SK-N-SH (cell line): ENCODE data around the gene ICA1. TPM values are rescaled to one million over a fixed set of nuclear protein-coding genes. Genes with fewer than 3 reads are reported as not detected.

ENCODE experiments used
- CTCF ChIA-PET: fragments of 300-600, 350-600 bp; formaldehyde crosslinking; extraction: SDS; loops from one replicate; lab custom pipeline; 2021; lab: Yijun Ruan, JAX
- POLR2A ChIA-PET: fragments of 350-600 bp; sonication (Branson Sonifier 250); formaldehyde crosslinking; extraction: SDS; loops from one replicate; lab custom pipeline; 2020; ENCODE audit warnings: antibody characterized with exemption, inconsistent platforms; lab: Yijun Ruan, JAX
- DNase-seq: peaks from one replicate; pipeline ENCODE4 v3.0.0; 2012
- H2AFZ ChIP-seq: fragments of 200-600 bp; sonication (generic); 2 replicates; pipeline ENCODE4 v1.8.1; 2016; ENCODE audit warnings: antibody characterized with exemption, mild to moderate bottlenecking, low read depth
- H3F3A ChIP-seq: fragments of 200-600 bp; sonication (generic); replicated peaks from 2 replicates; pipeline ENCODE3; 2016; ENCODE audit warnings: antibody characterized with exemption, mild to moderate bottlenecking; ENCODE audit not compliant: insufficient read depth
- H3K27ac ChIP-seq, 2 experiments: fragments of 200-500 bp in 1 of 2; fragments of 200-600 bp in 1 of 2; sonication (Bioruptor generic) in 1 of 2; sonication (generic), shearing (Covaris generic) in 1 of 2; 2 replicates each; pipeline versions ENCODE4 v1.5.1 to v1.6.1; 2014 to 2016; ENCODE audit warnings: low read depth in 2 of 2, inconsistent platforms in 1 of 2, low read length in 1 of 2, mild to moderate bottlenecking in 1 of 2, mixed read lengths in 1 of 2
- H3K27me3 ChIP-seq: fragments of 200-600 bp; sonication (generic), shearing (Covaris generic); 2 replicates; pipeline ENCODE4 v1.6.1; 2016; ENCODE audit warnings: mixed run types; ENCODE audit not compliant: insufficient read depth
- H3K36me3 ChIP-seq, 2 experiments: fragments of 200-500 bp in 1 of 2; fragments of 200-600 bp in 1 of 2; sonication (Bioruptor generic) in 1 of 2; sonication (generic) in 1 of 2; replicated peaks in 1 of 2; 2 replicates each; pipeline versions ENCODE3 to v1.5.1; 2014 to 2016; ENCODE audit warnings: low read length in 1 of 2, mild to moderate bottlenecking in 1 of 2; ENCODE audit not compliant: insufficient read depth in 2 of 2, control insufficient read depth in 1 of 2
- H3K4me1 ChIP-seq, 2 experiments: fragments of 200-500 bp in 1 of 2; fragments of 200-600 bp in 1 of 2; sonication (Bioruptor generic) in 1 of 2; sonication (generic), shearing (Covaris generic) in 1 of 2; 2 replicates each; pipeline versions ENCODE4 v1.5.1 to v1.6.1; 2014 to 2016; ENCODE audit warnings: low read depth in 1 of 2, low read length in 1 of 2, mixed run types in 1 of 2; ENCODE audit not compliant: insufficient read depth in 2 of 2, control insufficient read depth in 1 of 2
- H3K4me2 ChIP-seq: fragments of 200-600 bp; sonication (generic), shearing (Covaris generic); 2 replicates; pipeline ENCODE4 v1.6.1; 2017; ENCODE audit warnings: mixed run types
- H3K4me3 ChIP-seq, 2 experiments: fragments of 200-500 bp in 1 of 2; fragments of 200-600 bp in 1 of 2; sonication (Bioruptor generic) in 1 of 2; sonication (generic), shearing (Covaris generic) in 1 of 2; 2 replicates each; pipeline versions ENCODE4 v1.5.1 to v1.8.1; 2014 to 2016; ENCODE audit warnings: low read depth in 2 of 2, inconsistent platforms in 1 of 2, low read length in 1 of 2, mild to moderate bottlenecking in 1 of 2, mixed read lengths in 1 of 2, moderate library complexity in 1 of 2
- H3K79me2 ChIP-seq: fragments of 200-600 bp; sonication (generic); 2 replicates; pipeline ENCODE4 v1.8.1; 2017; ENCODE audit warnings: mild to moderate bottlenecking; ENCODE audit not compliant: insufficient read depth
- H3K9ac ChIP-seq: fragments of 200-600 bp; sonication (generic); 2 replicates; pipeline ENCODE4 v1.6.1; 2017; ENCODE audit warnings: mixed run types
- H3K9me2 ChIP-seq: fragments of 200-600 bp; sonication (generic); 2 replicates; pipeline ENCODE4 v1.6.1; 2017; ENCODE audit warnings: mixed run types
- H3K9me3 ChIP-seq: fragments of 200-600 bp; sonication (generic); 2 replicates; pipeline ENCODE4 v1.6.1; 2017; ENCODE audit warnings: mixed run types, mild to moderate bottlenecking, moderate library complexity
- H4K20me1 ChIP-seq: fragments of 200-600 bp; sonication (generic); 2 replicates; pipeline ENCODE4 v1.6.1; 2017; ENCODE audit warnings: mild to moderate bottlenecking, mixed run types; ENCODE audit not compliant: insufficient read depth
- ELF1 ChIP-seq: IDR thresholded peaks from 2 replicates; pipeline ENCODE4 v1.4.0; 2012
- GABPA ChIP-seq: IDR thresholded peaks from 2 replicates; pipeline ENCODE4 v1.4.0; 2012; ENCODE audit warnings: low read depth, mild to moderate bottlenecking
- MAX ChIP-seq: IDR thresholded peaks from 2 replicates; pipeline ENCODE4 v1.4.0; 2012; ENCODE audit warnings: low read depth
- MEF2A ChIP-seq: IDR thresholded peaks from 2 replicates; pipeline ENCODE4 v1.4.0; 2012; ENCODE audit warnings: low read depth, borderline replicate concordance
- NFIC ChIP-seq: IDR thresholded peaks from 2 replicates; pipeline ENCODE4 v1.4.0; 2012; ENCODE audit warnings: borderline replicate concordance
- NRF1 ChIP-seq: IDR thresholded peaks from 2 replicates; pipeline ENCODE4 v1.6.1; 2012; ENCODE audit warnings: low read depth, mild to moderate bottlenecking, low read length
- POLR2AphosphoS5 ChIP-seq: IDR thresholded peaks from 2 replicates; pipeline ENCODE4 v1.6.1; 2012; ENCODE audit warnings: low read depth, low read length
- RAD21 ChIP-seq: IDR thresholded peaks from 2 replicates; pipeline ENCODE4 v1.6.1; 2012; ENCODE audit warnings: mild to moderate bottlenecking, low read length
- RCOR1 ChIP-seq: fragments of 150-350 bp; IDR thresholded peaks from 2 replicates; pipeline ENCODE4 v1.6.1; 2017; ENCODE audit warnings: antibody characterized with exemption, low read length
- RFX5 ChIP-seq: IDR thresholded peaks from 2 replicates; pipeline ENCODE4 v1.6.1; 2012; ENCODE audit warnings: mild to moderate bottlenecking, improper control_type of control experiment, low read length
- RXRA ChIP-seq: IDR thresholded peaks from 2 replicates; pipeline ENCODE4 v1.4.0; 2012; ENCODE audit warnings: low read depth, mild to moderate bottlenecking, borderline replicate concordance
- SMC3 ChIP-seq: IDR thresholded peaks from 2 replicates; pipeline ENCODE4 v1.6.1; 2012; ENCODE audit warnings: low read depth, low read length, improper control_type of control experiment
- TAF1 ChIP-seq: IDR thresholded peaks from 2 replicates; pipeline ENCODE4 v1.6.1; 2012; ENCODE audit warnings: low read depth, mild to moderate bottlenecking, low read length, moderate library complexity, borderline replicate concordance
- TCF12 ChIP-seq: IDR thresholded peaks from 2 replicates; pipeline ENCODE4 v1.4.0; 2012
- TEAD4 ChIP-seq: IDR thresholded peaks from 2 replicates; pipeline ENCODE4 v1.4.0; 2012; ENCODE audit warnings: mild to moderate bottlenecking, borderline replicate concordance; ENCODE audit not compliant: insufficient read depth
- ZBTB33 ChIP-seq: IDR thresholded peaks from 2 replicates; pipeline ENCODE4 v1.4.0; 2012; ENCODE audit warnings: low read depth, borderline replicate concordance
- WGBS: methylation state at CpG from one replicate; pipeline ENCODE4 v1.1.6; 2017; ENCODE audit warnings: low lambda C conversion rate; 5-methylcytosine and 5-hydroxymethylcytosine counted together
- polyA plus RNA-seq, 3 experiments: library from polyadenylated mRNA; depleted of rRNA; stranded (reverse); fragments of >200 nt; gene quantifications; 2 replicates each; pipeline ENCODE4 v1.2.3, GENCODE V29; 2012
- TF ChIP-seq, protein P1 (sequence below): fragments of 150-350 bp; IDR thresholded peaks from 2 replicates; pipeline ENCODE4 v1.6.1; 2016; ENCODE audit warnings: mild to moderate bottlenecking, low read depth, low read length
- TF ChIP-seq, protein P2 (sequence below): IDR thresholded peaks from 2 replicates; pipeline ENCODE4 v1.6.1; 2012; ENCODE audit warnings: mild to moderate bottlenecking, low read depth, low read length, moderate library complexity

ICA1 gene
- polyA plus RNA-seq, 1 of the 3 experiments (the other 2 are of a cell fraction): 2.4 TPM

DNA sequence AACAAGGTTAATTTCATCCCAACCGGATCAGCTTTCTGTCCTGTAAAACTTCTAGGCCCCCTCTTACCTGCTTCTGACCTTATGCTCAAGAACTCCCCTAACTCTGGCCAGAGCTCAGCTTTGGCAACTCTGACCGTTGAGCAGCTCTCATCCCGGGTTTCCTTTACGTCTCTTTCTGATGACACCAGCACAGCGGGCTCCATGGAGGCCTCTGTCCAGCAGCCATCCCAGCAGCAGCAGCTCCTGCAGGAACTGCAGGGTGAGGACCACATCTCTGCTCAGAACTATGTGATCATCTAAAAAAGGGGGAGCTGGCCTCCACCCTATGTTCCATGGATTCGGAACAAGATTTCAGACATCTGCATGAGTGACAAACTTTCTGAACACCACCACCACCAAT lies 175.7 kb downstream of the ICA1 start:
- Histone ChIP-seq H3K4me1 (no peaks in the 10 kb centered on the region; a peak in 2 of 4 replicates), H3K79me2 (no peaks in the 10 kb centered on the region), H3K27me3 (no peaks in the 10 kb centered on the region), H3K9me3 (no peaks in the 10 kb centered on the region), H4K20me1 (no peaks in the 10 kb centered on the region), H2AFZ (no peak overlapping the region), H3F3A (no peaks in the 10 kb centered on the region), H3K9me2 (no peaks in the 10 kb centered on the region), H3K4me3 (no peak overlapping the region), H3K4me2 (no peak overlapping the region), H3K9ac (no peak overlapping the region), H3K36me3 (peaks cover 5 to 67% of the 10 kb centered on the region in 2 experiments), H3K27ac (no peak overlapping the region)
- DNase-seq: no peak
- ChIA-PET POLR2A (no interaction called here), CTCF (interaction anchor here (0.6 to 1.6 kb wide), 5 partner anchors 11 to 977 kb away, joined by 3 to 6 read pairs (median 3); no protein-coding TSS in a partner anchor)
- 90% methylated on average over 6 of the region's 6 CpGs for WGBS
- TF ChIP-seq POLR2AphosphoS5: no peak
- no peak for TF ChIP-seq RFX5
- TF ChIP-seq RAD21: no peak
- no peak for TF ChIP-seq NFIC
- no peak for TF ChIP-seq SMC3
- TF ChIP-seq TAF1: no peak
- no peak for TF ChIP-seq NRF1
- no peak for TF ChIP-seq MAX
- TF ChIP-seq ZBTB33: no peak
- TF ChIP-seq TEAD4: no peak
- no peak for TF ChIP-seq MEF2A
- no peak for TF ChIP-seq TCF12
- TF ChIP-seq RXRA: no peak
- TF ChIP-seq ELF1: no peak

DNA sequence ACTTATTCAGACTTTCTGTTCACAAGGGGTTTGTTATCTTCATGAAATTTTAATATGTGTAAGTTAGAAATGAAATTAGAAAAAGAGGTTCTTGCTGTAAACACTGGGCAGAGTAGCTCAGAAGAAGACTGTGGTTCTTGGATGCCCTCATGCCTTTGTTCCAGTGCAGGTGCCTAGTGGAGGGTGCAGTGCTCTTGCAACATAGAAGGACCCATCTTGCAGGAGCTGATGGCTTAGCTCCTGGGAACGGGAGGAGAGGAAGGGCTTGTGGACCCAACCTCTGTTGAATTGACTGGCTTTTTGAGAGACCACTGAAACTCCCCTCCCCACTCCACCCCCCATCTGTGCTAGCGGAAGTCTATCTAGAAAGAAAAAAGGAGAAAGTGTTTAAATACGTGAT lies 176.5 kb downstream of the ICA1 start:
- no peak for DNase-seq
- 90% methylated on average over 3 of the region's 3 CpGs for WGBS
- no peak for TF ChIP-seq RCOR1
- TF ChIP-seq TEAD4: no peak
- no peak for TF ChIP-seq GABPA
- TF ChIP-seq, protein P1, sequence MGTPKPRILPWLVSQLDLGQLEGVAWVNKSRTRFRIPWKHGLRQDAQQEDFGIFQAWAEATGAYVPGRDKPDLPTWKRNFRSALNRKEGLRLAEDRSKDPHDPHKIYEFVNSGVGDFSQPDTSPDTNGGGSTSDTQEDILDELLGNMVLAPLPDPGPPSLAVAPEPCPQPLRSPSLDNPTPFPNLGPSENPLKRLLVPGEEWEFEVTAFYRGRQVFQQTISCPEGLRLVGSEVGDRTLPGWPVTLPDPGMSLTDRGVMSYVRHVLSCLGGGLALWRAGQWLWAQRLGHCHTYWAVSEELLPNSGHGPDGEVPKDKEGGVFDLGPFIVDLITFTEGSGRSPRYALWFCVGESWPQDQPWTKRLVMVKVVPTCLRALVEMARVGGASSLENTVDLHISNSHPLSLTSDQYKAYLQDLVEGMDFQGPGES: no peak
- TF ChIP-seq, protein P2, sequence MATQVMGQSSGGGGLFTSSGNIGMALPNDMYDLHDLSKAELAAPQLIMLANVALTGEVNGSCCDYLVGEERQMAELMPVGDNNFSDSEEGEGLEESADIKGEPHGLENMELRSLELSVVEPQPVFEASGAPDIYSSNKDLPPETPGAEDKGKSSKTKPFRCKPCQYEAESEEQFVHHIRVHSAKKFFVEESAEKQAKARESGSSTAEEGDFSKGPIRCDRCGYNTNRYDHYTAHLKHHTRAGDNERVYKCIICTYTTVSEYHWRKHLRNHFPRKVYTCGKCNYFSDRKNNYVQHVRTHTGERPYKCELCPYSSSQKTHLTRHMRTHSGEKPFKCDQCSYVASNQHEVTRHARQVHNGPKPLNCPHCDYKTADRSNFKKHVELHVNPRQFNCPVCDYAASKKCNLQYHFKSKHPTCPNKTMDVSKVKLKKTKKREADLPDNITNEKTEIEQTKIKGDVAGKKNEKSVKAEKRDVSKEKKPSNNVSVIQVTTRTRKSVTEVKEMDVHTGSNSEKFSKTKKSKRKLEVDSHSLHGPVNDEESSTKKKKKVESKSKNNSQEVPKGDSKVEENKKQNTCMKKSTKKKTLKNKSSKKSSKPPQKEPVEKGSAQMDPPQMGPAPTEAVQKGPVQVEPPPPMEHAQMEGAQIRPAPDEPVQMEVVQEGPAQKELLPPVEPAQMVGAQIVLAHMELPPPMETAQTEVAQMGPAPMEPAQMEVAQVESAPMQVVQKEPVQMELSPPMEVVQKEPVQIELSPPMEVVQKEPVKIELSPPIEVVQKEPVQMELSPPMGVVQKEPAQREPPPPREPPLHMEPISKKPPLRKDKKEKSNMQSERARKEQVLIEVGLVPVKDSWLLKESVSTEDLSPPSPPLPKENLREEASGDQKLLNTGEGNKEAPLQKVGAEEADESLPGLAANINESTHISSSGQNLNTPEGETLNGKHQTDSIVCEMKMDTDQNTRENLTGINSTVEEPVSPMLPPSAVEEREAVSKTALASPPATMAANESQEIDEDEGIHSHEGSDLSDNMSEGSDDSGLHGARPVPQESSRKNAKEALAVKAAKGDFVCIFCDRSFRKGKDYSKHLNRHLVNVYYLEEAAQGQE: no peak
- Histone ChIP-seq H4K20me1 (no peaks in the 10 kb centered on the region), H3K9me2 (no peaks in the 10 kb centered on the region), H3F3A (no peaks in the 10 kb centered on the region), H3K9ac (no peak overlapping the region), H3K27ac (peak overlapping the region in 1 of 2 experiments; percentile 28; a peak in 1 of 4 replicates), H2AFZ (no peak overlapping the region), H3K9me3 (no peaks in the 10 kb centered on the region), H3K4me1 (peaks cover 0 to 3% of the 10 kb centered on the region in 2 experiments; a peak in 2 of 4 replicates), H3K36me3 (peaks cover 5 to 67% of the 10 kb centered on the region in 2 experiments), H3K79me2 (no peaks in the 10 kb centered on the region), H3K27me3 (no peaks in the 10 kb centered on the region), H3K4me2 (no peak overlapping the region), H3K4me3 (no peak overlapping the region)
- ChIA-PET POLR2A (no interaction called here), CTCF (interaction anchor here (0.9 to 1.6 kb wide), 4 partner anchors 10 to 131 kb away, joined by 3 to 6 read pairs (median 3); no protein-coding TSS in a partner anchor)
